ENCODE data around the gene TECR. TPM values are rescaled to one million over a fixed set of nuclear protein-coding genes. Genes with fewer than 3 reads are reported as not detected.

TECR gene
- total and polyA plus RNA-seq, 2 of the 13 experiments (the other 11 are each of a cell fraction or from before 2014, with no cell fraction given), result 54.9 to 121 TPM

- TF ChIP-seq IRX3 (CRISPR knock-in tag; IDR thresholded peaks at IDR 0.05; ENCODE audit: borderline replicate concordance, low read depth) (no peak; the same call in 1 of the 2 replicates), HOXA3 (CRISPR knock-in tag; IDR thresholded peaks at IDR 0.05) (peak; percentile 78), POGK (CRISPR knock-in tag; conservative IDR thresholded peaks at IDR 0.05) (peak; percentile 67; the same call in 1 of the 2 replicates), ZFP41 (CRISPR knock-in tag; IDR thresholded peaks at IDR 0.05; ENCODE audit: borderline replicate concordance) (no peak), XRCC5 (optimal IDR thresholded peaks at IDR 0.05; ENCODE audit: low read length) (peak; percentile 93), PITX1 (CRISPR knock-in tag; IDR thresholded peaks at IDR 0.05) (peak; percentile 90), ZNF709 (CRISPR knock-in tag; IDR thresholded peaks at IDR 0.05) (peak; percentile 88), HINFP (CRISPR knock-in tag; IDR thresholded peaks at IDR 0.05; ENCODE audit: low read depth) (peak; percentile 94; the same call in 1 of the 2 replicates), ZNF180 (CRISPR knock-in tag; IDR thresholded peaks at IDR 0.05; ENCODE audit: borderline replicate concordance, low read depth) (no peak), SAP130 (CRISPR knock-in tag; IDR thresholded peaks at IDR 0.05; ENCODE audit: low read depth) (peak; percentile 92), HOXD1 (CRISPR knock-in tag; IDR thresholded peaks at IDR 0.05) (0 out of 2 replicates have a peak, but pooled peaks have one; percentile 70), NFAT5 (CRISPR knock-in tag; IDR thresholded peaks at IDR 0.05) (no peak), ZGPAT (CRISPR knock-in tag; IDR thresholded peaks at IDR 0.05) (peak; percentile 79), FOXJ3 (CRISPR knock-in tag; IDR thresholded peaks at IDR 0.05; ENCODE audit: borderline replicate concordance) (no peak), RXRB (CRISPR knock-in tag; IDR thresholded peaks at IDR 0.05; ENCODE audit: borderline replicate concordance) (peak; percentile 64; the same call in 1 of the 2 replicates), ZNF430 (CRISPR knock-in tag; IDR thresholded peaks at IDR 0.05) (peak; percentile 63; the same call in 1 of the 2 replicates), ZBTB44 (CRISPR knock-in tag; IDR thresholded peaks at IDR 0.05) (no peak)
Measured at GRCh38 chr19:14496029-14496833, 33.2 kb upstream of the TECR start, which contains the start of gene GIPC1 (continued).
